CD4-positive, alpha-beta T cell treated with Interleukin-10 for 1 hour (primary cell): ENCODE measurements around the gene CELF1.
"Not testable (repeated sequence)": the region's sequence is repeated elsewhere in the genome, so short reads cannot be mapped to it uniquely, and the experiment has no call there.

Source experiments
- DNase-seq: peaks from one replicate; pipeline ENCODE4 v3.0.0-alpha.2; 2020

Gene CELF1

GRCh38 chr11:47572715-47573255 is 19.9 kb upstream of the CELF1 start:
- no peak for DNase-seq

DNA sequence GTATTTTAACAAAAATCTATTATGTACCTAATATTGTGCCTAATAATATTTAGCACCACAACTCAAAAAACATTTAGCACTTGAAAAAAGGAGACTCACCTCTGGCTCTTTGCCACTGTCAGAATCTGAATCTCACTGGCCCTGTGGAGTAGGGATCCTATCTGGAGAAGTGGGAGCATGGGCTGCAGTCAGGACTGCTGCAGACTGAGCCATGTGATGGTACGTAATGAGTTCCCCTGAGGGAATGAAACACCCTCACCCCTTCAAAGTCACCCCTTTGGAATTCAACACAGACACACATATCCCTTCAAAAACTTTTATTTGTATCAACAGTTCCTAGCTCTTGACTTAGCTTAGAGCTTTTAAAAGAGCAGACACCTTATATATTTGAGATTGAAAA is 19.0 kb upstream of the CELF1 start:
- DNase-seq = no peak

- no peak for DNase-seq
Measured at GRCh38 chr11:47571357-47571729, 18.4 kb upstream of the CELF1 start.

DNA sequence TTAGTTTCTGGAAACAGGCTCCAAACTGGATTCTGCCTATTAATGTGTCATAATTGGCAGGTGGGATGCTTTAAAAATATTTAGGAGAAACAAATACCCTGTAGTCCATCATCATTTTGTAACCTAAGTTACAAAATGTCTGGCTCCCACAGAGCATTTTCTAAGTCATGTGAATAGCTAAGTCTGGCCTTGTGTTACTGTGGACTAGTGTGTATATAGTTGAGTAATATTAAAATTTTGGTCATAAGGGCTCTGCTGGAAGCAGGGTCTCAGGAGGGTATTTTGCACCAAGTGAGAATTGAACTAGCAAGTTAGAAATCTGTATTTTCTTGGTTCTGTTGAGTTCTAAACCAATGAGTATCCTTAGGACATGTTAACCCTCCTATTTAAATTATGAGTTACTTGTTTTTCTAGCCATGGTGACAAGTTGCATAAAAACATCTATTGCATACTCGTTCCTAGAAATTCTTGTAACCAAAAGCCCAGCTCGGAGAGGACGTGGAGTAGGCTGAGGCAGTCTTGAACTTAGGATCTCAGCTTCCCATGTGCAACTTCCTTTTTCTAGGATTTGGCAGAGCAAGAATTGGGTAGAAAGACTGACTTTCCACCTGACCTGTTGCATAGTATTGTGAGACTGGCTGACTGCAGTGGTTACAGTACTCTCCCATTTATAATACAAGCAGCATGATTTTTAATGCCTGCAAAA is 17.9 kb upstream of the CELF1 start:
- DNase-seq = no peak

- DNase-seq = no peak
Measured at GRCh38 chr11:47569646-47570045, 16.7 kb upstream of the CELF1 start.

GRCh38 chr11:47566149-47566698 is 13.3 kb upstream of the CELF1 start:
- DNase-seq = no peak

DNA sequence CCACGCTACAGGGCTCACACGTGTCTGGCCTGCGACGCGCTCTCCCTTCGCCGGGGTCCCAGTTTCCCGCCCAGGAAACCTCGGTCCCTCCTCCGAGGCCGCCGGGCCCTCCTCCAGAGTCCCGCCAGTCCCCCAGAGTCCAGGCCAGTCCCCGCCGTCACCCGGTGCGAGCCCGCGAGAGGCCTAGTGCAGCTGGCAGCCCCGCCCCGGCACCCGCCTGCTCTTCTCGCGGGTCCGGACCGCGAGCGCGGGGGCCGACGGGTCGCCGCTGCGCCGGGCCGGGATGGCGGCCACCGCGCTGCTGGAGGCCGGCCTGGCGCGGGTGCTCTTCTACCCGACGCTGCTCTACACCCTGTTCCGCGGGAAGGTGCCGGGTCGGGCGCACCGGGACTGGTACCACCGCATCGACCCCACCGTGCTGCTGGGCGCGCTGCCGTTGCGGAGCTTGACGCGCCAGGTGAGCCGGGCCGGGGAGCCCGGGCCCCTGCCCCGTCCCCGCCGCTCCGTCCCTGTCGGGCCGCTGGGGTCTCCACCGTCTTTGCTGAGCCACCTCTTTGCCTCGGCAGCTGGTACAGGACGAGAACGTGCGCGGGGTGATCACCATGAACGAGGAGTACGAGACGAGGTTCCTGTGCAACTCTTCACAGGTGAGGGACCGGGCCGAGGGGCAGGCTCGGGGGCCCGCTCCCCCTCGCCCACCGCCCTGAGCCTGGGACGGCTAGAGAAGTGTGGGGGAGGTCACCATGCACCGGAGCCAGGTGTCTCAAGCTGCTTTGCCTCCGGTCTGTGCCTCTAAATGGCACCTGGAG is 12.6 kb upstream of the CELF1 start, which contains the start of gene PTPMT1:
TSS of gene PTPMT1 (plus strand) at position 260 of the 809 bp plus-strand sequence. CDS start at position 284, 24 bp downstream.
- peak; percentile 70 for DNase-seq

GRCh38 chr11:47564933-47565339 is 12.0 kb upstream of the CELF1 start:
- no peak for DNase-seq

- not testable (repeated sequence) for DNase-seq
Measured at GRCh38 chr11:47564366-47564765, 11.4 kb upstream of the CELF1 start.

DNA sequence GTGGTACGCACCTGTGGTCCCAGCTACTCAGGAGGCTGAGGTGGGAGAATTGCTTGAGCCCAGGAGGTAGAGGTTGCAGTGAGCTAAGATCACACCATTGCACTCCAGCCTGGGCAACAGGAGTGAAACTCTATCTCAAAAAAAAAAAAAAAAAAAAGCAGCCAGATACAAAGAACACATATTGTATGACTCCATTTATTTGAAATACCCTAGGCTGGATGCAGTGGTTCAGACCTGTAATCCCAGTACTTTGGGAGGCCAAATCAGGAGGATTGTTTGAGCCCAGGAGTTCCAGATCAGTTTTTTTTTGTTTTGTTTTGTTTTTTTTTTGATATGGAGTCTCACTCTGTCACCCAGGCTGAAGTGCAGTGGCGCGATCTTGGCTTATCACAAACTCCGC is 9.5 kb upstream of the CELF1 start:
- not testable (repeated sequence) for DNase-seq

DNA sequence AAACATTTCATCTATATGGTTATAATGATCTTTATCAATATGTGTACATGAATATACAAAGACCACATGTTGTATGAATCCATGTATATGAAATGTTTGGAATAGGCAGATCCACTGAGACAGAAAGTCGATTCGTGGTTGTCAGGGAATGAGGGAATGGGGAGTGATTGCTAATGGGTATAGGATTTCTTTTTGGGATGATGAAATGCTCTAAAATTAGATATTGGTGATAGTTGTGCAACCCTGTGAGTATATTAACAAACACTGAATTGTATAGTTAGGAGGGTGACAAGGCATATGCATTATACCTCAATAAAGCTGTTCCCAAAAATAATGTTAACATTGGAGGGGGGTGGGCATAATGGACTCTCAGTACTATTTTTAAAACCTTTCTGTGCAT is 7.5 kb upstream of the CELF1 start:
- DNase-seq = no peak

- no peak for DNase-seq
Measured at GRCh38 chr11:47558695-47559094, 5.8 kb upstream of the CELF1 start.

DNA sequence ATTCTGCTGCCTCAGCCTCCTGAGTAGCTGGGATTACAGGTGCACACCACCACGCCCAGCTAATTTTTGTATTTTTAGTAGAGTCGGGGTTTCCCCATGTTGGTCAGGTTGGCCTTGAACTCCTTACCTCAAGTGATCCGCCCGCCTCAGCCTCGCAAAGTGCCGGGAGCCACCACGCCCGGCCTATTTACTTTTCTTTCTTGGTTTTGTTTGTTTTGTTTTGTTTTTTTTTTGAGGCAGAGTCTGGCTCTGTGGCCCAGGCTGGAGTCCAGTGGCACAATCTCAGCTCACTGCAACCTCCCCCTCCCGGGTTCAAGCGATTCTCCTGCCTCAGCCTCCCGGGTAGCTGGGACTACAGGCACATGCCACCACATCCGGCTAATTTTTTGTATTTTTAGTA is 4.1 kb upstream of the CELF1 start:
- not testable (repeated sequence) for DNase-seq

DNA sequence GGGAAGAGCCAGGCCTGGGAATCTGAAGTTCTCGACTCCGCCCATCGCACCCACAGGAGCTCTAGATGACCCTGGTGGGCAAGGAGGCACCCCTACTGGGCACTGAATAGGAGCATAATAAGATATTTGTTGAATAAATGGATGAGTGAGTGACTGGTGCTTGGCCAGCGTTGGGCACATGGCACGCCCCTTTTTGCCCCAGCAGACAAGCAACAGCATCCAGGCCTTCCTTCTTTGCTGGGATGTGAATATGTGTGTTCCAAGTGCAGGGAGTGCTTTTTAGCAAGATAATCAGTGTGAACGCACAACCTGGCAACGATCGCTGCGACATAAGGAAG is 443 bp upstream of the CELF1 start:
- no peak for DNase-seq

- DNase-seq = peak; percentile 24
Measured at GRCh38 chr11:47552056-47552565, 821 bp downstream of the CELF1 start.

GRCh38 chr11:47551086-47551485 is 1.8 kb downstream of the CELF1 start:
- DNase-seq = peak; percentile 30

DNA sequence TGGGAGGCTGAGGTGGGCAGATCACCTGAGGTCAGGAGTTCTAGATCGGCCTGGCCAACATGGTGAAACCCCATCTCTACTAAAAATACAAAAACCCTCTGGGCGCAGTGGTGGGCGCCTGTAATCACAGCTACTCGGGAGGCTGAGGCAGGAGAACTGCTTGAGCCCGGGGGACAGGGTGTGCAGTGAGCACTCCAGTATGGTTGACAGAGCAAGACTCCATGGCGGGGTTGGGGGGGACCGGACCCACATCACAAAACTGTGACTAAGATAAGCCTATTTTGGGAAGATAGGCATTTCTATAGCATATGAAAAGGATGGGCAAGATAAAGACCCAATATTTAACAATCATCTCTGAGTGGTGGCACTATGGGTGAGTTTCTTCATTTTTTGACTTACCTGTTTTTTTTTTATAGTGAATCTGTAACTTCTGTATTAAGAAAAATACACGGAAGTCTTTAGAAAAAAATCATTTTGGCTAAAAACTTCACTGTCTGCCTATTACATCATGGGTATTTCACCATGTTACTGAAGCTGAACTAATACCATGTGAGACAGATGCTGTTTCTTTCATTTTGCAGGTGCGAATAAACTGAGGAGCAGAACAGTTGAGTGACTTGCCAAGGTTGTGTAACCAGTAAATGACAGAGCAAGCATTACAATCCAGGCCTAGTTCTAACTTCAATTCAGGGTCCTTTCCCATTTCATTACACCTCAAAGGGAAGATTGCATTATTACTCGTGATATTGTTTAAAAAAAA is 2.5 kb downstream of the CELF1 start:
- DNase-seq = no peak

- DNase-seq = not testable (repeated sequence)
Measured at GRCh38 chr11:47546274-47546673, 6.7 kb downstream of the CELF1 start.

GRCh38 chr11:47545298-47545697 is 7.6 kb downstream of the CELF1 start:
- DNase-seq = no peak

DNA sequence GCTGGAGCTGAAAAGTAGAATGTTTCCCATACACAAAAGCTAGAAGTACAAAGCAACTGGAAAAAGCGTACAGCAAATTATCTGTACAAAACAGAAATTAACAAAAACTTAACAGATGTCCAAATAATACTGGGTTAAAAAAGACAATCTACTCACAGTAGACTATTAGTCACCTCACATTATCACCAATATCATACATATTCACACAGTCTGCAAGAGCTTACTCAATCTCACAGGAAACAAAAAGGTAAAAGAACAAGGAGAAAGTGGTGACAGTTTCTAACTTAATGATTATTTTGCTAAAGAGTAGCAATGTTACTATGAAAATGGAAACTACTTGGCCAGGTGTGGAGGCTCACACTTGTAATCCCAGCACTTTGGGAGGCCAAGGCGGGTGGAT is 11.9 kb downstream of the CELF1 start:
- no peak for DNase-seq

DNA sequence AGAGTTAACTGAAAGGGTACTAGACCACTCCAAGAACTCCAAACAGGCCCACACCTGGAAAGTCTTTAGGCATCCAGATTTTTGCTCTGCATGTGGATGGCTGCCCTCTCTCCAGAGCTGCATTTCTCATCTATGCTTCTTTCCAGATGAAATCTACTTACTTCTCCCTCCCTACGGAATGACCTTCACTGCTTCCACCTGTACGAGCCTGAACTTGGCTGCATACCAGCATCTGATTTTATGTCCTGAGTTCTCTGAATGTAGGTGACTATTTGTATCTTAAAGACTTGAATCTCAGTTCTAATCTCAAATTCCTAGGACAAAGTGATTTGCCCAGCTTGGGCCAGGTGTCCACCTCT is 13.3 kb downstream of the CELF1 start:
- DNase-seq = no peak

DNA sequence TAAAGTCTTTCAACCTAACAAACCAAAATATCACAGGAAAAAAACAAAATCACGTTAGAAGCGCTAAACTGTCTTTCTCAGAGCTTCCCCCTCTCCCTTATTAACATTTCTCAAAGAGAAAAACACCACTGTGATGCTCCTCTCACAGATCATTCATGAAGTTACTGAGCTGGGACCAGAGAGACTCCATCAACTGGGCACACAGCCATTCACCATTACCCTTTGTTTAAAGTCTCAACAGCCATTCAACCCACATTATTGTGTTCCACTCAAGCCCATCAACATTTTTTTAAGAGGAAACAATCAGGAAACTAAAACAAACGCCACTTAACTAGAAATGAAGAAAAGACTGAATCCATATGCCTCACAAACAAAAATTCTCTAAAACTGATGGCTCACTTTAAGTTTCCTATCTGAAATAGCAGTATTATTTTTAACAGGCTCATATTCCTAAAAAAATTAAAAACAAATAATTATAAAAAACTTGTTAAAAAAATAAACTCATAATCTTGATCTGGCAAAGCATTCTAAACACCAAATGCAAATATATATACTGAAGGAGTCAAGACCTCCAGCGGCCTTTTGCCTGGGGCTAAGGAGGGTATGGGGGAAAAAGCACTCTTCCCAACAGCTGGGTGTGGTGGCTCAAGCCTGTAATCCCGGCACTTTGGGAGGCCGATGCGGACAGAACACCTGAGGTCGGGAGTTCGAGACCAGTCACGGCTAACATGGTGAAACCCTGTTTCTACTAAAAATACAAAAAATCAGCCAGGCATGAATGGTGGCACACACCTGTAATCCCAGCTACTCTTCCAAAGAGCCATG is 14.0 kb downstream of the CELF1 start:
- no peak for DNase-seq
